GM12891 (cell line): ENCODE data around the gene POLN.

Experiments
- POLR2A ChIP-seq: IDR thresholded peaks from 2 replicates; pipeline ENCODE4 v1.6.1; 2011; ENCODE audit warnings: low read depth, low read length, control low read depth
- POLR2AphosphoS5 ChIP-seq: IDR thresholded peaks from 2 replicates; pipeline ENCODE4 v1.6.1; 2011; ENCODE audit warnings: low read depth, low read length, control low read depth
- POU2F2 ChIP-seq: IDR thresholded peaks from 2 replicates; pipeline ENCODE4 v1.6.1; 2011; ENCODE audit warnings: low read depth, mild to moderate bottlenecking, control low read depth, low read length, moderate library complexity
- SPI1 ChIP-seq: IDR thresholded peaks from 2 replicates; pipeline ENCODE4 v1.6.1; 2011; ENCODE audit warnings: low read depth, low read length, control low read depth

GRCh38 chr4:2103127-2103842, 138.6 kb downstream of the POLN start:
- TF ChIP-seq POLR2AphosphoS5: no peak
- TF ChIP-seq POLR2A: no peak
- no peak for TF ChIP-seq POU2F2
- TF ChIP-seq SPI1: no peak
